Nephron progenitor cell (in vitro differentiated cells): ENCODE results near the gene FCAMR.

ENCODE experiments used
- DNase-seq: peaks from one replicate; pipeline ENCODE4 v3.0.0; 2021
- H3K27ac Mint-ChIP-seq: 2 replicates; pipeline ENCODE4 v1.8.0; 2021; ENCODE audit warnings: mild to moderate bottlenecking, moderate library complexity, mixed read lengths
- H3K27me3 Mint-ChIP-seq: 2 replicates; pipeline ENCODE4 v1.8.0; 2021; ENCODE audit warnings: mild to moderate bottlenecking, low read depth, mixed read lengths; ENCODE audit not compliant: poor library complexity
- H3K36me3 Mint-ChIP-seq: 2 replicates; pipeline ENCODE4 v1.8.0; 2021; ENCODE audit warnings: low read depth, mixed read lengths
- H3K4me1 Mint-ChIP-seq: 2 replicates; pipeline ENCODE4 v1.8.0; 2021; ENCODE audit warnings: mixed read lengths
- H3K4me3 Mint-ChIP-seq: 2 replicates; pipeline ENCODE4 v1.8.0; 2021; ENCODE audit warnings: mild to moderate bottlenecking, moderate library complexity, mixed read lengths
- H3K9me3 Mint-ChIP-seq: 2 replicates; pipeline ENCODE4 v1.8.0; 2021; ENCODE audit warnings: mild to moderate bottlenecking, moderate library complexity, mixed read lengths
- CTCF ChIP-seq: fragments of 200-600 bp; sonication (generic); IDR thresholded peaks from 2 replicates; pipeline ENCODE4 v1.5.0; 2021; ENCODE audit warnings: antibody characterized with exemption

FCAMR gene

GRCh38 chr1:206912445-206913095 lies 57.7 kb downstream of the FCAMR start:
- H3K36me3 Mint-ChIP-seq = no peaks in the 10 kb centered on the region
- no peak overlapping the region for H3K4me3 Mint-ChIP-seq
- peak; percentile 62 for DNase-seq
- peaks cover 84% of the 10 kb centered on the region for H3K27me3 Mint-ChIP-seq
- peaks cover 13% of the 10 kb centered on the region for H3K4me1 Mint-ChIP-seq
- peak; percentile 73 for TF ChIP-seq CTCF
- no peak overlapping the region for H3K27ac Mint-ChIP-seq
- H3K9me3 Mint-ChIP-seq = no peaks in the 10 kb centered on the region

GRCh38 chr1:206911064-206911663 lies 59.1 kb downstream of the FCAMR start:
- Mint-ChIP-seq H3K4me3 (no peak overlapping the region), H3K36me3 (no peaks in the 10 kb centered on the region), H3K27ac (no peak overlapping the region), H3K9me3 (no peaks in the 10 kb centered on the region), H3K4me1 (peaks cover 13% of the 10 kb centered on the region), H3K27me3 (peaks cover 79% of the 10 kb centered on the region)
- TF ChIP-seq CTCF = peak; percentile 95
- DNase-seq = peak; percentile 43

- Mint-ChIP-seq H3K4me3 (peak overlapping the region; percentile 71), H3K36me3 (no peaks in the 10 kb centered on the region), H3K9me3 (no peaks in the 10 kb centered on the region), H3K27me3 (peaks cover 82% of the 10 kb centered on the region), H3K4me1 (peaks cover 13% of the 10 kb centered on the region), H3K27ac (no peak overlapping the region)
- TF ChIP-seq CTCF = no peak
- no peak for DNase-seq
These were observed 60.4 kb downstream of the FCAMR start for GRCh38 chr1:206909883-206910318.

GRCh38 chr1:206909161-206909882 lies 60.9 kb downstream of the FCAMR start:
- DNase-seq = peak; percentile 65
- Mint-ChIP-seq H3K4me3 (peak overlapping the region; percentile 71), H3K4me1 (peaks cover 13% of the 10 kb centered on the region), H3K27ac (no peak overlapping the region), H3K9me3 (no peaks in the 10 kb centered on the region), H3K27me3 (peaks cover 82% of the 10 kb centered on the region), H3K36me3 (no peaks in the 10 kb centered on the region)
- no peak for TF ChIP-seq CTCF

GRCh38 chr1:206908038-206908437 lies 62.2 kb downstream of the FCAMR start:
- no peak overlapping the region for H3K27ac Mint-ChIP-seq
- H3K36me3 Mint-ChIP-seq = no peaks in the 10 kb centered on the region
- TF ChIP-seq CTCF = no peak
- no peak for DNase-seq
- peak overlapping the region; percentile 73 for H3K4me3 Mint-ChIP-seq
- peaks cover 72% of the 10 kb centered on the region for H3K27me3 Mint-ChIP-seq
- no peaks in the 10 kb centered on the region for H3K9me3 Mint-ChIP-seq
- peaks cover 13% of the 10 kb centered on the region for H3K4me1 Mint-ChIP-seq
